AG10803 (cell line): ENCODE data around the gene HSD17B3.

Experiments used
- DNase-seq: peaks from one replicate; pipeline ENCODE4 v3.0.0; 2010; ENCODE audit warnings: low read depth
- H3K4me3 ChIP-seq: 2 replicates; pipeline ENCODE4 v1.5.1; 2011; ENCODE audit warnings: mild to moderate bottlenecking, low read length, control low read depth
- CTCF ChIP-seq: conservative IDR thresholded peaks from 2 replicates; pipeline ENCODE4 v1.5.1; 2011; ENCODE audit warnings: mild to moderate bottlenecking, low read length, control low read depth, inconsistent platforms

HSD17B3 gene

GRCh38 chr9:96209407-96210271, 92.3 kb downstream of the HSD17B3 start:
- no peak for TF ChIP-seq CTCF
- H3K4me3 ChIP-seq: no peak overlapping the region
- peak; percentile 84 for DNase-seq

- no peak for DNase-seq
- no peak overlapping the region for H3K4me3 ChIP-seq
- no peak for TF ChIP-seq CTCF
Measured at GRCh38 chr9:96206156-96206751, 95.7 kb downstream of the HSD17B3 start.

- no peak for DNase-seq
- TF ChIP-seq CTCF: no peak
- no peak overlapping the region for H3K4me3 ChIP-seq
Measured at GRCh38 chr9:96204853-96205252, 97.1 kb downstream of the HSD17B3 start.

- DNase-seq: peak; percentile 53
- TF ChIP-seq CTCF: no peak
- H3K4me3 ChIP-seq: no peak overlapping the region
Measured at GRCh38 chr9:96203867-96204501, 98.0 kb downstream of the HSD17B3 start.

- TF ChIP-seq CTCF: no peak
- no peak overlapping the region for H3K4me3 ChIP-seq
- DNase-seq: no peak
Measured at GRCh38 chr9:96202971-96203780, 98.8 kb downstream of the HSD17B3 start.

- TF ChIP-seq CTCF: no peak
- no peak overlapping the region for H3K4me3 ChIP-seq
- DNase-seq: no peak
Measured at GRCh38 chr9:96201140-96201539, 100.8 kb downstream of the HSD17B3 start.
